ENCODE results near the gene NF1.

DNA sequence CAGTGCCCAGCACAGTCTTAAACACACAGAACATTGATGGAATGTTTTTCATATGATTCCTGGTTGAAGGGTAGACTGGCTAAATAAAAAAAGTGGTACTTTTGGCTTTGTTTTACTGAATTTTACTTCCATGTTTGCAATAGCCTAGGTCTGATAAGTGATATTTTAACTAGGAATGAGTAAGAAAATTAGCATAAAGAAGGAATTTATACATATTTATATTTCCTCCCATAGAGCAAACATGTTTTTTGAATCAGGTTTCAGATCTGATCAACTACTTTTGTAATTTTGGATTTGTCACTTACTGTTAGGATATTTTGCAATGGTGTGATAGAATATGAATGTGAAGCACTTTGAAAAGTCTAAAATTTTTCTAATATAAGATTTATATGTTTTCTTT lies 7.2 kb downstream of the NF1 start:
- TF ChIP-seq CTCF (IDR thresholded peaks at IDR 0.05) (no peak), POLR2A (IDR thresholded peaks at IDR 0.05) (no peak)
